ENCODE measurements around the gene ANKRD2. TPM values are rescaled to one million over a fixed set of nuclear protein-coding genes. Genes with fewer than 3 reads are reported as not detected.
A peak's percentile ranks its signal among the peaks of the same experiment; 100 is the strongest.

Gene ANKRD2
- total and polyA plus RNA-seq, 2 donors from 2014 or later, result 3.6 to 10.0 TPM

DNA sequence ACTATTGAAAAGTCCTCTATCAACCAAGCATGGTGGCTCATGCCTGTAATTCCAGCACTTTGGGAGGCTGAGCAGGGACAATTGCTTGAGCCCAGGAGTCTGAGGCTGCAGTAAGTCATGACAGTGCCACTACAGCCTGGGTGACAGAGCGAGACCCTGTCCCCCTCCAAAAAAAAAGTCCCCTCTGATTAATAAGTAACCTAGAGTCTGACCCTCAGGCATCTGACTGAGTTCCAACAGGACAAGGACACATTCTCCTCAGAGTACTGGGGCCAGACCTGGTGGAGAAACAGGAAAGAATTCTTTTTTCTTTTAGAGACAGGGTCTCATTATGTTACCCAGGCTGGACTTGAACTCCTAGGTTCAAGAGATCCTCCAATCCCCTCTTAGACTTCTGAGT lies 50.7 kb downstream of the ANKRD2 start:
- H3K9me3 ChIP-seq (ENCODE audit: control insufficient read depth in 2 of 3, insufficient read depth in 1 of 3, low read length in 3 of 3), result no peaks in the 10 kb centered on the region
- DNase-seq (peak in 3 of 5 donors; percentile 37 to 64 (median 62)), FAIRE-seq (no peak)
- peak overlapping the region; percentile 10 to 60 for H3K27ac ChIP-seq (ENCODE audit: low read depth in 2 of 2, low read length in 2 of 2)
- no peak overlapping the region for H3K9ac ChIP-seq (ENCODE audit: low read length in 3 of 3)
- intact Hi-C loops (cut with DNase I), result no loop called here
- no peaks in the 10 kb centered on the region for H3K36me3 ChIP-seq (ENCODE audit: control insufficient read depth in 2 of 3, insufficient read depth in 3 of 3, low read length in 3 of 3)
- H3K4me1 ChIP-seq (ENCODE audit: control insufficient read depth in 2 of 3, insufficient read depth in 2 of 3, low read depth in 1 of 3, low read length in 3 of 3), result peaks cover 0 to 7% (median 3%) of the 10 kb centered on the region in 3 donors
- no peaks in the 10 kb centered on the region for H3K27me3 ChIP-seq (ENCODE audit: control insufficient read depth, insufficient read depth, low read length)
- TF ChIP-seq, protein P1, sequence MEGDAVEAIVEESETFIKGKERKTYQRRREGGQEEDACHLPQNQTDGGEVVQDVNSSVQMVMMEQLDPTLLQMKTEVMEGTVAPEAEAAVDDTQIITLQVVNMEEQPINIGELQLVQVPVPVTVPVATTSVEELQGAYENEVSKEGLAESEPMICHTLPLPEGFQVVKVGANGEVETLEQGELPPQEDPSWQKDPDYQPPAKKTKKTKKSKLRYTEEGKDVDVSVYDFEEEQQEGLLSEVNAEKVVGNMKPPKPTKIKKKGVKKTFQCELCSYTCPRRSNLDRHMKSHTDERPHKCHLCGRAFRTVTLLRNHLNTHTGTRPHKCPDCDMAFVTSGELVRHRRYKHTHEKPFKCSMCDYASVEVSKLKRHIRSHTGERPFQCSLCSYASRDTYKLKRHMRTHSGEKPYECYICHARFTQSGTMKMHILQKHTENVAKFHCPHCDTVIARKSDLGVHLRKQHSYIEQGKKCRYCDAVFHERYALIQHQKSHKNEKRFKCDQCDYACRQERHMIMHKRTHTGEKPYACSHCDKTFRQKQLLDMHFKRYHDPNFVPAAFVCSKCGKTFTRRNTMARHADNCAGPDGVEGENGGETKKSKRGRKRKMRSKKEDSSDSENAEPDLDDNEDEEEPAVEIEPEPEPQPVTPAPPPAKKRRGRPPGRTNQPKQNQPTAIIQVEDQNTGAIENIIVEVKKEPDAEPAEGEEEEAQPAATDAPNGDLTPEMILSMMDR (IDR thresholded peaks at IDR 0.05; ENCODE audit: borderline replicate concordance, extremely low read depth, insufficient read depth), result no peak
- H3K4me3 ChIP-seq (ENCODE audit: low read length in 3 of 3), result no peak overlapping the region

DNA sequence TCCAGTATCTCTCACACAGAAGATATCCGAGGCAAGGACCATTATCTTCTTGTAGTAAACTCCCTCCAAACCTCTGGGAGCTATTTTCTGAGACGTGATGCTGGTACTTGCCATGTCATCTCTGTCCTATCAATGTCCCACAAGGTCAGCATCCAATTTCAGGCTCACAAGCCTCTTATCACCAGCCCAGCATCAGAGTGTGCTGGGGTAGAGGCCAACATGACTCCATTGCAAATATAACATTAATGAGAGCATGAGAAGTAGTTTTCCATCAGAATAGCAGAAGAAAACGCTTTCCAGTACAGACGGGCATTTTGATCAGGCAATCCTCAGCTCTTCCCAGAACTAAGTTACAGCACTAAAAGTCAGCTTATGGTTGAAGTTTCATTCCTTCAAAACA lies 55.2 kb downstream of the ANKRD2 start:
- no peaks in the 10 kb centered on the region for H3K27me3 ChIP-seq (ENCODE audit: control insufficient read depth, insufficient read depth, low read length)
- intact Hi-C loops (cut with DNase I), result no loop called here
- H3K27ac ChIP-seq (ENCODE audit: low read depth in 2 of 2, low read length in 2 of 2), result no peak overlapping the region
- H3K36me3 ChIP-seq (ENCODE audit: control insufficient read depth in 2 of 3, insufficient read depth in 3 of 3, low read length in 3 of 3), result no peaks in the 10 kb centered on the region
- no peak for FAIRE-seq
- H3K4me3 ChIP-seq (ENCODE audit: low read length in 3 of 3), result no peak overlapping the region
- H3K4me1 ChIP-seq (ENCODE audit: control insufficient read depth in 2 of 3, insufficient read depth in 2 of 3, low read depth in 1 of 3, low read length in 3 of 3), result peaks cover 0 to 7% (median 5%) of the 10 kb centered on the region in 3 donors
- H3K9ac ChIP-seq (ENCODE audit: low read length in 3 of 3), result no peak overlapping the region
- DNase-seq, result no peak
- no peaks in the 10 kb centered on the region for H3K9me3 ChIP-seq (ENCODE audit: control insufficient read depth in 2 of 3, insufficient read depth in 1 of 3, low read length in 3 of 3)
- TF ChIP-seq, protein P1 (IDR thresholded peaks at IDR 0.05; ENCODE audit: borderline replicate concordance, extremely low read depth, insufficient read depth), result no peak

DNA sequence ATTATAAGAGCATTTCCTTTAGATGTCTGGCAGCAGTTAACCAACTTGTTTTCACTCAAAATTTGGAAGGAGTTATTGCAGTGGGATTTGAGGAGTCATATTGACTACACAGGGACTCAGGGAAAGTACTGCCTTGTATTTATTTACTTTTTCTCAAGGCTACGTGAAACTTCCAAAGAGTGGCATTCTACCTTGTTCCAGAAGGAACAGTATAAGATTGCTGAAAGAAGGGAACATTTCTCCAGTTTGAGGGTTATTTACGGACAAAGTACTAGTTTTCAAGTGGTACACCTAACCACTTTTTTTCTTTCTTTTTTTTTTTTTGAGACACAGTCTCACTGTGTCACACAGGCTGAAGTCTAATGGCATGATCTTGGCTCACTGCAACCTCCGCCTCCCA lies 55.6 kb downstream of the ANKRD2 start:
- H3K9me3 ChIP-seq (ENCODE audit: control insufficient read depth in 2 of 3, insufficient read depth in 1 of 3, low read length in 3 of 3), result no peaks in the 10 kb centered on the region
- DNase-seq (no peak), FAIRE-seq (no peak)
- intact Hi-C loops (cut with DNase I), result no loop called here
- H3K27me3 ChIP-seq (ENCODE audit: control insufficient read depth, insufficient read depth, low read length), result no peaks in the 10 kb centered on the region
- no peak overlapping the region for H3K27ac ChIP-seq (ENCODE audit: low read depth in 2 of 2, low read length in 2 of 2)
- no peak overlapping the region for H3K4me3 ChIP-seq (ENCODE audit: low read length in 3 of 3)
- no peaks in the 10 kb centered on the region for H3K36me3 ChIP-seq (ENCODE audit: control insufficient read depth in 2 of 3, insufficient read depth in 3 of 3, low read length in 3 of 3)
- no peak overlapping the region for H3K9ac ChIP-seq (ENCODE audit: low read length in 3 of 3)
- TF ChIP-seq, protein P1 (IDR thresholded peaks at IDR 0.05; ENCODE audit: borderline replicate concordance, extremely low read depth, insufficient read depth), result no peak
- peaks cover 0 to 5% (median 4%) of the 10 kb centered on the region in 3 donors for H3K4me1 ChIP-seq (ENCODE audit: control insufficient read depth in 2 of 3, insufficient read depth in 2 of 3, low read depth in 1 of 3, low read length in 3 of 3)

DNA sequence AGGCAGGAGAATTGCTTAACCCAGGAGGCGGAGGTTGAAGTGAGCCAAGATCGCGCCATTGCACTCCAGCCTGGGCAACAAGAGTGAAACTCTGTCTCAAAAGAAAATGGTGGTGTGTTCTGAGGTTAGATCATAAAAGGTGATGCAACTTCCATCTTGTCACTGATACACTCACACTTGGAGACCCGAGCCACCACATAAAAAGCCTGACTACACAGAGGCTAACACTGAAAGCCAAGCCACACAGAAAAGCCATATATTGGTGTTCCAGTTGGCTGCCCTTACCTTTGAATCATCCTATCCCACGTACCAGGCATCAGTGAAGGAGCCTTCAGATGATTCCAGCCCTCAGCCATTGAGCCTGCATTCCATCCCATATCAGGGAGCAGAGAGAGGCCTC lies 56.7 kb downstream of the ANKRD2 start:
- H3K27me3 ChIP-seq (ENCODE audit: control insufficient read depth, insufficient read depth, low read length), result no peaks in the 10 kb centered on the region
- TF ChIP-seq, protein P1 (IDR thresholded peaks at IDR 0.05; ENCODE audit: borderline replicate concordance, extremely low read depth, insufficient read depth), result no peak

More for the DNA sequence above, 56.7 kb downstream of the ANKRD2 start:
- Histone ChIP-seq H3K9me3 (ENCODE audit: control insufficient read depth in 2 of 3, insufficient read depth in 1 of 3, low read length in 3 of 3) (no peaks in the 10 kb centered on the region), H3K27ac (ENCODE audit: low read depth in 2 of 2, low read length in 2 of 2) (no peak overlapping the region), H3K4me1 (ENCODE audit: control insufficient read depth in 2 of 3, insufficient read depth in 2 of 3, low read depth in 1 of 3, low read length in 3 of 3) (peaks cover 0 to 7% (median 0%) of the 10 kb centered on the region in 3 donors), H3K9ac (ENCODE audit: low read length in 3 of 3) (no peak overlapping the region), H3K4me3 (ENCODE audit: low read length in 3 of 3) (no peak overlapping the region), H3K36me3 (ENCODE audit: control insufficient read depth in 2 of 3, insufficient read depth in 3 of 3, low read length in 3 of 3) (no peaks in the 10 kb centered on the region)
- no peak for FAIRE-seq
- intact Hi-C loops (cut with DNase I), result no loop called here
- no peak for DNase-seq

Measured in kidney (tissue), 14 donors.